ENCODE data around the gene SORCS2. TPM values are rescaled to one million over a fixed set of nuclear protein-coding genes. Genes with fewer than 3 reads are reported as not detected.

The SORCS2 gene
- total RNA-seq, 1 donor from 2014 or later = 13.4 TPM

GRCh38 chr4:7326693-7327340 lies 134.5 kb downstream of the SORCS2 start:
- DNase-seq = no peak

GRCh38 chr4:7327341-7327885 lies 135.1 kb downstream of the SORCS2 start:
- DNase-seq = no peak

DNA sequence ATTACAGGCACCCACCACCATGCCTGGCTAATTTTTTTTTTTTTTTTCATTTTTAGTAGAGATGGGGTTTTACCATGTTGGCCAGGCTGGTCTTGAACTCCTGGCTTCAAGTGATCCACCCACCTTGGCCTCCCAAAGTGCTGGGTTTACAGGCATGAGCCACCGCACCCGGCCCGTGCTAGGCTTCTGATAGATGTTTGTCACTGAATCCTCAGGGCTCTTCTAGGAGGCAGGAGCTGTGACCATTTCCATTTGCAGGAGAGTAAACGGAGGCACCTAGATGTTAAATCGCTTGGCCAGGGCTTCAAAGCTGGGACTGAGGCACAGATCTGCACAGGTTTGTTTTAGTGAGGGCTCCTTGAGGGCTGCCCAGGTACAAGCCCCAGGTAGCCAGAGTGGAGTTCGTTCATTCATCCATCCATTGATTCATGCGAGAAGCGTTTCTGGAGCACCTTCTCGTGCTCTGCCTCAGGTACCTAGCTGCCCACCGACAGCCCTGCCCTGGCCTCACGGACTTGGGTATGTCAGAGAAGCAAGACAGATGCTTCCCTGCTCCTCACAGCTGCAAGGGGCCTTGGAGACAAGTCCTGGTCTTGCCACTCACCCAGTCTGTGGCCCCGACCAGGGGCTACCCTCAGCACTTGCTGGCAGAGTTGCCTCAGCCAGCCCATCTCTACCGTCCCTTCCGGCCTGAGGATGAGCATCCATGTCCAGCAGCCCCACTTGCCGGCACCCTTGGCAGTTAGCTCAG lies 136.0 kb downstream of the SORCS2 start:
- DNase-seq = no peak

DNA sequence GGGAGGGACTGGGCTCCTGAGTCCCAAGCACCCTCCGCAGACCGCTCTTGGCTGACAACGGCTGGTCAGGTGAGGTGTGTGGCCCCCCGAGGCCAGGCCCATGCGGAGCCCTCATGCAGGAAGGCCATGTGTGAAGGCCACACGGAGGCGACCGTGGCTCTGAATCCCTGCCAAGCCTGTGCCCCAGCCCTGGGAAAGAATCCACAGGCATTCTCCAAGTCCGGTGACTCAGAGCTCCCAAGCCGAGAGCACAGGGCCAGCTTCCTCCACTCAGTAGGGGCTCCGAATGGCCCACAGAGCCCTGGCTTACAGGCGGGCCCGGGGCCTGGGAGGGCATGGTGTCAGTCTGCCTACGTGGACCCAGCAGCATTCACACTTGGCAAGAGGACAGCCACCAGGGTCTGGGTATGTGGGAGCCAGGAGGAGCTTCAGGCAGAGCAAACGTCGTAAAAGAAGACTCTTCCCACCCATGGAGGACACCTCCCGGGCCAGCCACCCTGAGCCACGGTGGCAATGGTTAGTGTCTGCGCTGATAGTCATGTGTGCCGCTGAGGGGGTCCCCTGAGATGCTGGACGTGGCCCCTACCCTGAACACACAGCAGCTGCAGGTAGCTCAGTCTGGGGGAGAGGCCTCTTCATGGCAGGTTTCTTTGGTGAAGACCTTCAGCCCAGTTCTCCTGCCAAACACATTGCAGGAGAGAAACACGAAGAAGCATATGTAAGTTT lies 136.7 kb downstream of the SORCS2 start:
- peak; percentile 63 for DNase-seq

DNA sequence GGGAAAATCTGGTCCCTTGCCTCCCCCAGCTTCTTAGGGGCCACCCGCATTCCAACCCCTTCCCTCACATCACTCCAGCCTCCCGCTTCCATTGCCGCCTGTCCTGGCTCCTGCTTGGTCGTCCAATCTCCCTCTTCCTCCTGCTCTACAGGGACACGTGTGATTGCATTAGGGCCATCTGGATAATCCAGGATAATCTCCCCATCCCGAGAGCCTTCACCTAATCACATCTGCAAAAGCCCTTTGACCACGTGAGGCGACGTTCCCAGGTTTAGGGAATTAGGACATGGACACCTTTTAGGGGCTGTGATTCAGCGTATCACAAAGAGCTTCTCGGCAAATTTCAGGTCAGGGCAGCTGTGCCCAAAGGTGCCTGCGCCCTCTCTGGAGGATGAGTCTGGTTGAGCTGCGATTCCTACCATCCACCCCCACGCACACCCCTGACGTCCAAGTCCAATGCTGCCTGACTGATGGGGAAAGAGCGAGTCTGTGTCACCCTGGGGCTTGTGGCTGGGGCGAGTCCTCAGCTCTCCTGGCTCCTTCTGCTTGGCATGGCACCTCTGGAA lies 137.8 kb downstream of the SORCS2 start:
- DNase-seq = no peak

- DNase-seq = no peak
Measured at GRCh38 chr4:7330811-7331681, 138.7 kb downstream of the SORCS2 start.

GRCh38 chr4:7331682-7332000 lies 139.3 kb downstream of the SORCS2 start:
- no peak for DNase-seq

GRCh38 chr4:7332216-7333023 lies 140.1 kb downstream of the SORCS2 start:
- peak; percentile 35 for DNase-seq

- DNase-seq = no peak
Measured at GRCh38 chr4:7333024-7333780, 140.9 kb downstream of the SORCS2 start.

DNA sequence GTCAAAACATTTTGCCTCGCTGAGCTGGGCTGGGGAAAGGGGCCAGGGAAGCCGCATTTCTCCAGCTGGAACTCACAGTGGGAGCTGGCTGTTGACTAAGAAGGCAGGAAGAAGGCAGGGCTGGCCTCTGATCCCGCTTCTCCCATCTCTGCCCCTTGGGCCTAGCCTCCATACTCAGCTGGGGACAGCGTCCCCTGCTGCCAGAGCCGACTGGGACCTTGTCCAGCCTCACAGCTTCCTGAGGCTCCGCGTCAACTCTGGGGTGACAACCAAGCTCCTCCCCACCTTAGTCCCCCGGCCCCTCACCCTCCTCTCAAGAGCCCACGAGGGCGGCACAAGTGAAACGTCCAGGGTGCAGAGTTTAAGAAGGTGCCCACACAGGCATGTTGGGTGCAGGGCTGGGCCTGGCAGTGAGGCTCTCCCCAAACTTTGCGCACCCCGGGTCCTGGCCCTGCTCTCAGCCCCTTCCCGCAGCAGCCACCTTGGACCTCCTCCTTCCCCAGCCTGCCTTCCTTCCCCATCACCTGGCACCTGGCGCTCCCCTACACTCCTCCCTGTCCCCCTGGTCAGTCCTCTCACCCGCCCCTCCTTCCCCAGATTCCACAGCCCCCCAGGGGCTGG lies 141.6 kb downstream of the SORCS2 start:
- DNase-seq = no peak

DNA sequence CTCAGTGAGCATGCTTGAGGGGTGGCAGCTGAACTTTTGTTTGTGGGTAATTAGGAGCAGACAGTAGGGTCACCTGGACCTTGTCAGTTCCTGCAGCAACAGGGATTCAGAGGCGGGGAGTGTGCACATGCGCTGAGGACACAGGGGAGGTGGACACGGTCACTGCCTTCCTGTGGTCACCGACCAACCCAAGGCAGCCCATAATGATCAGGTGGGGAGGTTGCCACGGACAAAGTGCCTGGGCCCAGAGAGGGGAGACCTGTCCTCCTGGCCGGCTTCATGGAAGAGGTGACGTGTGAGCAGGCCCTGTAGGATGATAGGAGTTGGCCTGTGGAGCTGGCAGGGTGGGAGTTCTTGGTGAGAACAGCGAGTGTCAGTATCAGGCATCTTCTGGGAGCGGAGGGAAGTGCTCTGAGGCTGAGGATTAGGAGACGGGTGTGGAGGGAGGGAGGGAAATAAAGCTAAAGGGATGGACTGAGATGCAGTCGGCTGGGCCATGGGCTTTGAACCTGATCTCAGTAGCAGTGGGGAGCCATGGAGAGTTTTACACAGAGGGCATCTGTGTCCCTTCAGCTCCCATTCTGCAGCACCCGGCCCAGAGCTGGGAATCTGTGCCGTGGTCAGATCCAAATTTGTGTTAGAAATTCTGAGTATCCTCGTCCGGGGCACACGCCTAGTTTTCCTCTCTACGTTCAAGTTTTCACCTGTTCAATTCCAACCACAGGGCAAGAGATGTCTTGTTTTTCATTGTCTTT lies 142.4 kb downstream of the SORCS2 start:
- DNase-seq = no peak

DNA sequence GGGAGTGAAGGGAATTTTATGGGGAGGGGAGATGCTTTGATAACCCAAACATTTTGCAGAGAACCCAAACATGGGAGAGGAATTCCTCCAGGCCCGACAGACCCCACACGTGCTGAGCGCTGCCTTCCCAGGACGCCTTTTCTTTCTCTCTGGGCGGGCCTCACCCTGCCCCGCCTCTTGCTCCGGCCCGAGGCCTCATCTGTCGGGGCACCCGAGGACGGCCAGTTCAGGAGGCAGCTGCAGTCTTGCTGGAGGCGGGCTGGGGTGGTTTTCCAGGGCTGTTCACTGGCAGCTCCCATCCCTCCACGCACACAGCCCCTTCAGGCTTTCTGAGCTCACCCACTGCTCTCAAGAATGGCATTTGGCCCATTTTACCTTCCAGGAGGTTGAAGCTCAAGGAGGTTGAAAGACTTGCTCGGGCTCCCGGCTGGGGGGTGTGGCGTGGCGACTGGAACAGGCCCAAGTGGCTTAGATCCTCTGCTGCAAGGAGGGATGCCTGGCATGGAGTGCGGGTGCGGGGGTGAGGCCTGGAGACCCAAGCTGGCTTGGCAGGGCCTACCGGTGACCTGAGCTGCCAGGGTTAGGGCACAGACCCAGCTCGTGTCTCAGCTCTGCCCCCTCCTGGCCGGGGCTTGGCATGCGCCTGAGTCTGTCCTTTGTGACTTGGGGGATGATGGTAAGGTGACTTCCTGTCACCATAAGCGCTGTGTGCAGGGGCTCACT lies 143.2 kb downstream of the SORCS2 start:
- peak; percentile 64 for DNase-seq

DNA sequence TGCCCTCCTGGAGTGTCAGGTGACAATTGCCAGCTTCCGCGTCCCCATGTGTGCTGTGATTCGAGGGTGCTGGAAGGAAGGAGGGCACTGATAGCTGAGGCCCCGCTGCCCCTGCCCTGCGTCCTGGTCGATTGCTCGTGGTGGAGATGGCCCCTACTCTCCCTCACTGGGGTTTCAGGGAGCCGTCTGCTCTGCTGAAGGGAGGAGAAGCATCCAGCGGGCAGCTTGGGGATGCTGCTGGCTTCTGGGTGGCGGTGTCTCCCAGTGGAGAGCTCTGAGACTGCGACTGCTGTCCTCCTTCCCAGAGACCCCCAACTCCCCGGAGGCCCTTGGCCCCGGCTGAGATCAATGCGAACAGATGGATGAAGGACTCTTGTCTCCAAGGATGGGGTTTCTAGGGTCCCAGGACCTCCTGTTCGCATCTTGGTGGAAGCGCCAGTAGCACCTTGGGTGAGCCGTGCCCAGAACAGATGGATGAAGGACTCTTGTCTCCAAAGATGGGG lies 143.8 kb downstream of the SORCS2 start:
- no peak for DNase-seq

- no peak for DNase-seq
Measured at GRCh38 chr4:7336732-7337131, 144.4 kb downstream of the SORCS2 start.

DNA sequence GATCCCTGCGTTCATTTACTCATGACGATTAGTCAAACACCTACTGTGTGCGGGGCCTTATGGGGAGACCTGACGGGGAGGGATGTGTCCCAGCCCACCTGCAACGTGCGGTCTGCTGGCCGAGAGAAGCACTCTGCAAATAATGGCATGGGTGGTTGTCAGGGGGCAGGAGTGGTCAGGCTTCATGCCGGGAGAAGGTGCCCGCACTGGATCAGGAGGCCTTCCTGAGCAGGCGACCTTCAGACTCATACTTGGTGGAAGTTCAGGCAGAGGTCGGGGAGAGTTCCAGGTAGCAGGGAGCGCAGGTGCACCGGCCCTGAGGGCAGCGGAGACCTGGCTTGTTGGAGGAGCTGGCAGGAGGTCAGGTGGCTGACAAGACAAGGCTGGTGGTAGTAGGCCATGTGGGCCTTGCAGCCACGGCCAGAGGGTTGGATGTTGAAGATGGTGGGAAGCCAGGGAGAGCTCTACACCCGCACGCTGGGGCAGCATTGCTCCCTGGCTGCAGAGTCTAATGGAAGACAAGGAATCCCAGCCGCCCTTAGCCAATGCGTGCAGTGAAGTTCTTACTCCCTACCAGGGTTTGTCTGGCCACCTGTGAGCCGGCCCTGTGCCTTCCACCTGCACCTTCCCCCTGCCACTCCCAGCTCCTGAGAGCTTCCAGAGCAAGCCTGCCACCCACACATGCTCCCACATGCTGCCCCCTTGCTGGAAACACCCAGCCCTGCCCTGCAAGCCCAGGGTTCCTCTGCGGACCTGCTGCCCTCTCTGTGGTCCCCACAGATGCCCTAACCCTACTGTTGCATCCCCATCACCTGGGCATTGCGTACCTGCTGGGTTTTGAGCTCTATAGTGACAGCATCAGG lies 145.1 kb downstream of the SORCS2 start:
- no peak for DNase-seq

GRCh38 chr4:7338059-7338452 lies 145.7 kb downstream of the SORCS2 start:
- no peak for DNase-seq
